ENCODE results near the gene GALNT18. TPM values are rescaled to one million over a fixed set of nuclear protein-coding genes. Genes with fewer than 3 reads are reported as not detected.

The GALNT18 gene
- total RNA-seq, 1 donor from 2014 or later, result 19.0 TPM

DNA sequence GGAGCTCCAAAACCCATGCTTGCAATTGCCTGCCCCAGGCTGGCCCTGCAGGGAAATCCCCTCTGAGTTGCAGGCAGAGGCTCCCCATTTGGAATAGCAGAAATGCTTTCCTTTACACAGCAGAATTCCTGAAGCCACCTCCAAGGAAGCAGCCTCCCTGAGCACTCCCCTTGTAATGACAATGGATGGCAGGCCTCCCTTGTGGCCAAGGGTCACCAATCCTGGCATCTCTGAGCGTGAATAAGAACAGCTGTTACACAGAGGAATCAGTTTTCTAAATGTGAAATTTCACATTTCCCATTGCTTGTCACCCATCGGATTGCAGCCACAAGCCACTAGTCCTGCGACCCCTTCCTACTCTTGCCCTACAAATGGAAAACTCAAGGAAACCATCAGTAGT, 107.6 kb downstream of the GALNT18 start:
- intact Hi-C loops (cut with DNase I), result no loop called here
- ATAC-seq, result no peak

DNA sequence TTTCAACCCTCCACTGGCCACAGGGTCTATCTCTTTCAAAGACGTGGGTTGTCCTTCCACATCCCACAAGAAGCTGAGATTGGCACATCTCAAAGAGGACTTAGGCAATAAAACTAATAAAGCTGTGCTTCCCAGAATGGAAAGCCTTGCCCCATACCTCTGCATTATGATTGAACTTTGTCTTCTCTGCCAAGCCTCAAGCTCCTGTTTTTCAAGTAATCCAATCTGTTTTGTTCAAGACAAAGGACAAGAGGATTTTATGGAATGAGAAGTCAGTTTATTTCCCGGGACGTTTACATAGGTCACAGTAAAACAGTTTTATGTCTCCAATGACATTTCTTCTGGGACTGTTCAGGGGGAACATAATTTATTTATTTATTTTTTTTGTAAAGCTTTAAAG, 108.4 kb downstream of the GALNT18 start:
- DNase-seq (ENCODE audit: low spot score) (no peak), ATAC-seq (peak; percentile 31)
- intact Hi-C loops (cut with DNase I), result no loop called here

More for the DNA sequence above, 107.6 kb downstream of the GALNT18 start:
- no peak for DNase-seq (ENCODE audit: low spot score)

DNA sequence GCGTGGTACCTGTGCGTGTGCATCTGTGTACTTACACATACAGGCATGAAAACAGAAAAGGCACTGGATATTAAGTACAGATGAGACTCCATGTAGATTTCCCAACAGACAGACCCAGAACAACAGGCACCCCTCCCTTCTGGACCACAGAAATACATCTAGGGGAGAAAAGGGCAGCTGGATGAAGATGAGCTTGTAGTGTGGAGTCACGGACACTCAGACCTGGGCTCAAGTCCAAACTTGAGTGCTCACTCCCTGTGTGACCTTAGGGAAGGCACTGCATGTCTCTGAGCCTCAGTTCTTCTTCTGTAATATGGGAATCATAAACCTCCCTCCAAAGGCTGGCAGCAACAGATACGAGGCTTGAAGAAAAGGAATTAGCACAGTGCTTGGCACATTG, 108.9 kb downstream of the GALNT18 start:
- ATAC-seq (no peak), DNase-seq (ENCODE audit: low spot score) (no peak)
- intact Hi-C loops (cut with DNase I), result no loop called here

DNA sequence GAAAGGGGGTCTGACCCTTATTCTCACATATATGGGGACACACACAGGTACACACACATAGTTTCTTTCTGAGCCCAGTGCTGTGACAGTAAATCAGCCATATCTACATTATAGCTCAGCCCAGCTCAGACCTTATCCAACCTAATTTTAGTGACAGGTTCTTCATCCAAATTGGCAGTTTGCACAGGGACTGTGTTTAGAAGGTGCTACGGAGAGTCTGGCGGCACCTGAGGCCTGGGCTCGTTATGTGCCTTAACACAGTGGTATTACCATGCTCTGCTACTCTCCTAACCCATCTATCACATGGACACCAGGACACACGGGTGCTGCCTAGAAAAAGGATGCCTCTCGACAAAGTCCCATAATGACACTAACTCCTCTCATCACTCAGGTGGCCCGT, 109.3 kb downstream of the GALNT18 start:
- intact Hi-C loops (cut with DNase I), result no loop called here
- ATAC-seq (no peak), DNase-seq (ENCODE audit: low spot score) (no peak)

DNA sequence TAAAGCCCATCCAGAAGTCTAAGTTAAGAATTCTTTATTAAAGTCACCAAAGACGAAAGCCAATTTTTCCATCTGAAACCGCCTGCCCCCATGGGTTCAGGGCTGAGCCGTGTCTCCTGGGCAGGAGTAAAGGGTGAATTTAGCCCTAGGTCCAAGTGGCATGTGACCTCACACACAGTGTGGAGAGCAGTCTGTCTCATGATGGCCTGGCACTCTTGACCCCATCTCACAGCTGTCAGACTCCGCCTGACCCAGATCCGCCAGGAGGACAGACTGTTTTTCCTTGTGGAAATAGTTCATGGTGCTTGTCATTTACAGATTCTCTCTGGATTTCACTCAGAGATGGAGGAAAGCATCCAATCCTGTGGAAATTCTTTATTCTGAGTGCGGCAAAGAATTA, 109.7 kb downstream of the GALNT18 start:
- intact Hi-C loops (cut with DNase I), result no loop called here
- no peak for DNase-seq (ENCODE audit: low spot score)
- ATAC-seq, result no peak

DNA sequence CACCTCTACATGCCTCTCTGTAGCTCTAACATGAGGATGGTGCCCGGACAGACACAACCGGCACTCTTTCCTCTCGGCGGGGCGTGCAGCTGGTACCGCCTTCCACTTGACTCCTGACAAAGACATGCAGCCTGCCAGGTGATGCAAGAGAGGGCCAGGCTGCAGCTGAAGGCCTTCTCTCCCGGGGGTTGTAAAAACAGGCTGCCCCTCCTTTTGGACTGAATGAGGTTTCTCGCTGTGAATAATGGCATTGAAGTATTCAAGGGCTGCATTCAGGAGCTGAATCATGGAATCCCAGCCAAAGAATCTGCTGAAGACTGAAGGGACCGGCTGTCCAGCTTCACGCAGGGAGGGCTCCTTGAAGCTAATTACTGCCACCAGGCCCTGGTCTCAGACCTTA, 110.9 kb downstream of the GALNT18 start:
- ATAC-seq (peak; percentile 92), DNase-seq (ENCODE audit: low spot score) (no peak)
- intact Hi-C loops (cut with DNase I), result no loop called here

DNA sequence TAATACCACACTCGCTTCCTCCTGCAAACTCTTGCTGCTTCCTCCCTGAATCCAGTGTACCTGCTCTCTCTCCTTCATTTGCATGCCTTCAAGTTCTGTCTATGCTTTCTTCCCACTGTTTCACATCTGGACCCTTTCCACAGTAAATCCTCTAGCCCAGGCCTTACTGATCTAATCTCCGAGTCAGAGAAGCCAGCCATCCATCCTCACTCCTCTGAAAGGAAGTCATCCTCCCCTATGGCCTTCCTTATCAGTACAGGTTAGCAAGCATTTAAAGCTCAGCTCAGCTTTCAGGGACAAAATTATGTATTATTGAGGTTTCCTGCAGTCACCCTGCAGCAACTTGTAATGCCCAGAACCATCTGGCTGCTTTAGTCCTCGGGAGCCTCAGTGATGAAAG, 116.1 kb downstream of the GALNT18 start:
- ATAC-seq (no peak), DNase-seq (ENCODE audit: low spot score) (no peak)
- intact Hi-C loops (cut with DNase I), result no loop called here

DNA sequence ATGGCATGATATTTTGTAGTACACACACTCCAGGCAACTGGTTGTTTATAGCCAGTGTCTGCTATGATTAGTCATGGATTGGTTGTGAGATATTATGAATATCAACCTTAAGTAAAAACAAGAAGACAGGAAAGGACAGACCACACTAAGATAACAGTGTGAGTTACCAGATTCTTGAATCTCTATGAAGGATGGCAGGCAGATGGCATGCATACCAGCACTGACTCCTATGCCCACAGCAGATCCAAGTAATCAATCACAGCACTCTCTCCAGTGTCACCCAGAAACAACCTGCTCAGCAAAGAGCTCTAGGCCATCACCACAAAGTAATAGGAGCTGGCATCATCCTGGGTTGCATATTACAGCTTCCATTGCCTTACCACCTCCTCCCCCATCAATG, 116.6 kb downstream of the GALNT18 start:
- no peak for DNase-seq (ENCODE audit: low spot score)
- ATAC-seq, result no peak
- intact Hi-C loops (cut with DNase I), result no loop called here

DNA sequence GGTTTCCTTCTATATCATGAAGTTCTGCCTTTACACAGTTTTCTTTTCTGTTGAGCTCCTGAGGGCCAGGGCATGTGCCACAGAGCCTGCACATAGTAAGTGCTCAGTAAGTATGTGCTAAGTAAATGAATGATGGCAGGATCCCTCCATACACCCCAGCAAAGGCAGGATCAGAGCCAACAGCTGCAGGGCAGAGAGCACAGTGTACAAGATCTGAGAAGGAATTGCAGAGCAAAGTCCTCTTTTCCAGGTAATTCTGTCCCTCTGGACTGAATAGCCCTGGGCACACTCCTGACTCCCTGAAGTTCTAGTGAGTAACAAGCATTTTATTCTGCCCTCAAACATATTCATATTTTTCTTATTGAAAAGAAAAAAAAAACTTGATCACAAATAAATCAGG, 117.7 kb downstream of the GALNT18 start:
- ATAC-seq (no peak), DNase-seq (ENCODE audit: low spot score) (no peak)
- intact Hi-C loops (cut with DNase I), result no loop called here

DNA sequence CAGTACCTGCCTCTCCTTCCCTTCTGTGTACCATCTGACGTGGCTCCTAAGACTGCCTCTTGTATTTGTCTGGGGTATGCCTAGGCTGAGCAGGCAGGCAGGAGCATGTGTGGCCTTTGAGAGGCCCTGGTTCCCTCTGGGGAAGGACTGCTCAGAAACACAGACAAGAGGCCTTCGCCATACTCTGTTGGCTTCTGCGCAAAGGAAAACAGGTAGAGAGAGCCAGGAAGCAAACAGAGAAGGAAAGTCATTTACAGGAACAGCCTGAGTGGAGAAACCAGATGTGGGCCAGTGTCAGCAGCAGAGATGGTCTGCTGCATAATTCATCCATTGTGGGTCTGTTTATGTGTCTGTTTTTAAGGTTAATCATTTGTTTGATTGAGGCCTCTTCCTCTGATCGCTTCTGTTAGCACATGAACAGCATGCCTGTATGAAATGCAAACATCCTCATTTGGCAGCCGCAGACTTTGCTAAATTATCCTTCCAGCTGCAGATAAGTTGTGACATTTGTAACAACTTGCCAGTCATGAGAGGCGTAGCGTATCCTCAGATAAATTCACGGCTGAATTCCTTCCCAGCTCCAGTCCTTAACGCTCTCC, 119.4 kb downstream of the GALNT18 start:
- ATAC-seq, result peak; percentile 60
- intact Hi-C loops (cut with DNase I), result no loop called here
- no peak for DNase-seq (ENCODE audit: low spot score)

DNA sequence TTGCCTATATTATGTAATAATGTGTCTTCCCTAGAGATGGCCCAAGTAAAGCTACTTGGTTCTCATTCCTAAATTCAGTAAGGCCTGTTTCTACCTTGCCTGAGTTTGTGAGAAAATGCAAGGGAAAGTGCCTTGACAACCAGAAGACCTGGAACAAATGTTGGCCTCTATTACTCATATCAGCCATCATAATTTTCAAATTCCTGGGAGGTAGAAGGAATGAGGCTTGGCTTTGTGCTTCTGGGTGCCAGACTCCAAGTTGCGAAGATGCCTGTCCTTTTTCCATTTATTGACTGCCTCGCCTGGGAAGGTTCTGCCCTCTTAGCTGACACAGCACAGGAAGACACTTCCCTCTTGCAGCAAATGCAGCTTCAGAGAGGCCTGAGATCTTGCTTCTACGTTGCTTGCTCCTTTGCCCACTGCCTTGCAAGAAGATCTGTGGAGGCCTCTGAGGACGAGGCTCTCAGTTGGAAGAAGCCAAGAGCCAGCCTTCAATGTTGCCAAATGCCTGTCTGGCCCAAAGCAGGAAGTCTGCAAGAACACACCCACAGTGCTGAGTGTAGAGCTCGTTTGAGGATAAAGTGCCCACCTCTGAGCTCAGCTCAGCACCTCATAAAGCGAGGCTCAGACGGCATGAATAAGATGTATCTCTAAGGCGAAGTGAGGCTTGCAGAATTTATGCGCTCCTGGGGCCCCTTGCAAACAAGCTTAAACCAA, 120.1 kb downstream of the GALNT18 start:
- intact Hi-C loops (cut with DNase I), result no loop called here
- ATAC-seq (peak; percentile 43), DNase-seq (ENCODE audit: low spot score) (no peak)

DNA sequence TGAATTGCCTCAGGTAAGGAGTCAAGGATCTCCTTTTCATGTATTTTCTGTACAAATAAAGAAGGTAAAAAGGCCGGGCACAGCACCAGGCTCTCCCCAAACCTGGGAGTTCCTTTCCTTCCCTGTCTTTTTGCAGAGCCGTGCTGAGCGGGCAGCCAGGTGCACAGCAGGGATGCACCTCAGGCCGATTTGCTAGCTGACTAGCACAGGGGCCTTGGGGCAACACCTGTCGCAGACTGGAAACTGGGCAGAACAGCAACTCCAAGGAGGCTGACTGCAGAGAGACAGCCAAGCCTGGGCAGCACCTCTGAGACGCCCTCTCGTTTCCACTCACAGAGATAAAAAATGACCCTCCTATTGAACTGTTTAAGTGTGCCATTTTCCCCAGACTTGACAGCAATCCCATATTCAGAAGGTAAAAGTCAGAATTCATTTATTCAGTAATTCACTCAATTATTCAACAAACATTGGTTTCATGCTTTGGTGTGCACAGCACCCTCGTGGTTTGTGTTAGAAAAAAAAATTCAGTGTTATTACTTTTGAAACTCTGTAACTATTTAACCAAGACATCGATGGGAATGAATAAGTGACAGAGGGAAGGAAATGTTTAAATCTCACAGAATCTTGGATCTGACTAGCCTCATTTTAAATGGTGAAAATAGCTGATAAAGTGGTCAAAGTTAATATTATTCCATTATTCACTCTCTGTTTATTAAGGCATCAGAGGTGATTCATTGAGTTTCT, 120.9 kb downstream of the GALNT18 start:
- ATAC-seq (no peak), DNase-seq (ENCODE audit: low spot score) (no peak)

DNA sequence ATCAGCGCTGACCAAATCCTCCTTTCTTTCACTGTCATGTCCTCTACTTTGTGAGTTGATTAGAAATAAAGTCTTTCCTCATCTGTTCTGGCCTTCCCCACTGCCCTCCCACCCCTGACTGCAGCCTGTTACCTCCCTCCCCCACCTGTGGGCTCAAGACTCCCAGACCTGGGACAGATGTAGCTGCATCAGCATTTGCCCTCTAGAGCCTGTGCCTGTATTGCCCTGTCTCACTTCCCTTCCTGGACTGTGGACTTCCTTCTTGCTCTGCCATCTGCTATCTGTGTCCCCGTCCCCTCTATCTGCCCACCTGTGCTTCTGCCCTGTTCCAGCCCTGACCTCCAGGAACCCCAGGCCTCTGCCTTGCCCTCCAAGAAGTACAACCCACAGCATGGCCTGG, 122.5 kb downstream of the GALNT18 start:
- intact Hi-C loops (cut with DNase I), result no loop called here
- ATAC-seq (no peak), DNase-seq (ENCODE audit: low spot score) (no peak)

More for the DNA sequence above, 120.9 kb downstream of the GALNT18 start:
- intact Hi-C loops (cut with DNase I), result no loop called here

DNA sequence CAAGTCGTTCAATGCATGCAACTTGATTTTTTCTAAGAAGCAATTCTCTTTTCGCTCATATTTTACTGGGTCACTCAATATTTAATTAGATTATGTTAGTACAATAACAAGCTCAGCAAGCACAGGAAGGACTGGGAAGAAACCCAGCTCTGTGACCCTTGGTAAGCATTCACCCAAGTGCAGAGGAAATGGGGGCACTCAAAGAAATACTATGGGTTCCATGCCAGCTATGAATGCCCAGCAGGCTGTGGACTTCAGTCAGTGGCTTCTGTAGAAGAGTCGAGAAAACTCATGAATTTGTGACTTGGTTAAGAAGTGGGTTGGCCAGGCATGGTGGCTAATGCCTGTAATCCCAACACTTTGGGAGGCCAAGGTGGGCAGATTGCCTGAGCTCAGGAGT, 123.6 kb downstream of the GALNT18 start:
- intact Hi-C loops (cut with DNase I), result no loop called here
- no peak for ATAC-seq
- DNase-seq (ENCODE audit: low spot score), result no peak

DNA sequence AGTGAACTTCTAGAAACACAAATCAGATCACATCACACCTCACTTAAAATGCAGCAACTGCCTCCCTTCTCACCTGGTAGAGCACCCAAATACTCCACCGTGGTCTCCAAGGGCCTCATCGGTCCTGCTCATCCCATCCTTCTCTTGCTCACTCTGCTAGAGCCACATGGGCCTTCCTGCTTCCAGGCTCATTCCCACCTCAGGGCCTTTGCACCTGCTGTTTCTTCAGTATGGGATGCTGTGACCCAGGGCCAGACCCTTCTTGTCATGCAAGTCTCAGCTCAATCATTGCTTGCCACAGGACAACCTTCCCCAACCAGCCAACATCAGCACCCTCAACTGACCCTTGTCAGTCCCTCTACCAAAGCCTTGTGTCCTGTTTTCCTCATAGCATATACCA, 124.9 kb downstream of the GALNT18 start:
- intact Hi-C loops (cut with DNase I), result no loop called here
- ATAC-seq (no peak), DNase-seq (ENCODE audit: low spot score) (no peak)

DNA sequence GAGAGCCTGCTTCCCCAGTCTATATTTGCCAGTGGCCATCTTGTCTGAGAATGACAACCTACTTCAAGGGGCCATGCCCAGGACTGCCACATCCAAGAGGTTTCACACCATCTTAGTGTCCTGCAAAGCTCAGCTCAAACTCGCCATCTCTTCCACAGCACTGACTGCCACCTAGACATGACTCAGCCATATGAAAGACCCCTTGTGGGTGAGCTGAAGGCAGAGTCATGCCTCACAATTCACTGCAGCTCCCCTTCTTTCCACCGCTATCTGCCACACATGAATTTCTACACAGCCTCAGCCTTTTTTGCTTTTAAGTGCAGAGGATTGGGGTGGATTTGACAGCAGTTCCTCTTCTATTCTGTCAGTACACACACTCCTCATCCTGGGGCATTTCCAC, 127.5 kb downstream of the GALNT18 start:
- ATAC-seq (no peak), DNase-seq (ENCODE audit: low spot score) (no peak)
- intact Hi-C loops (cut with DNase I), result no loop called here

DNA sequence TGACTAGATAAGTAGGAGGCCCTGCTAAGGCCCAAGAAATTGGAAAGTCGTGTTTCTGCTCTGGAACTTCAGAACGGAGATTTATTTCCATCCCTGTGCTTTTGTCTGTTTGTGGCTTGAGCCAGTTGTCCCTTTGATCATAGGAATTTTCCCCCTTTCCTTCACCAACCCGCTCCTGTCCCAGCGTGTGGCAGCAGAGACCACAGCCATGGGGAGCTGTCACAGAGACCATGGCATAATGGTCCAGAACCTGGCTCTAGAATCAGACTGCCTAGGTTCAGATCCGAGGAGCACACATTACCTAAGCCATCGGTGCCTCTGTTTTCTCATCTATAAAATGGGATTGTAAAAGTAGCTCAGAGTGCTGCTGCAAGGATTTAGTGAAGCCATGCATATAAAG, 128.1 kb downstream of the GALNT18 start:
- DNase-seq (ENCODE audit: low spot score), result no peak
- ATAC-seq, result no peak
- intact Hi-C loops (cut with DNase I), result no loop called here

DNA sequence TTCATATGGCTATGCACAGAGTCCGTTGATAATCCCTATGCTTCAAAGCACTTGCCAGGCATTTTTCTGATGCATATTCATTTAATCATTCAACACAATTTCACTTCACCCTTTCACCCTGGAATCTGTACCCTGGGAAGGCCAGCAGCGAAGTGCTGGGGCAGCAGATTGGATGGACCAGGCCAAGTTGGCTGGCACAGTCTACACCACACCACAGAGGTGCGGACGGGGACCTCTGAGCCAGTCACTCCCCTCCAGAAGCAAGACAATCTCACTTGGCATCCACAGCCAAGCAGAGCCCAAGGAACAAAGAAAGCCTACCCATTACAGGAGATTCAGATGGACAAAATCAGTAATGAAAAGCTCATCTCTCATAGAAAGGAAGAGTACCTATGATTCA, 130.2 kb downstream of the GALNT18 start:
- intact Hi-C loops (cut with DNase I), result no loop called here
- no peak for ATAC-seq
- DNase-seq (ENCODE audit: low spot score), result no peak

DNA sequence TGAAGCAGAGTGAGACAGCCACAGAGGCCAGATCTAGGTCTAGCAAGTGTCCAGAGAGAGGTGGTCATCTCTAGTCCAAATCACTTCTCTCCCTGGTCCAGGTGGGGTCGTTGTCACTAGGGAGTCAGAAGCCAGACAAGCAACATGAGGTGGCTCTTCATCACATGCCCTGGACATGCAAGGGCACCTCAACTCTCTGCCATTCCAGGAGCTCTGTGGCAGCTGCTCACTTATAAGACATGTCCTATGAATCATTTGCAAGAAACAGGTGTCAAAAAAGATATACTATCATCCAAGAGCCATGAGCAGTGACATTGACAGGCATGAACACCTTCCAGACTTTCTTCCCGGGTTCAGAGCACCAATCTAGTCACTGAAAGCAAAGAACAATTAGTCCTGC, 130.8 kb downstream of the GALNT18 start:
- ATAC-seq (no peak), DNase-seq (ENCODE audit: low spot score) (no peak)
- intact Hi-C loops (cut with DNase I), result no loop called here

DNA sequence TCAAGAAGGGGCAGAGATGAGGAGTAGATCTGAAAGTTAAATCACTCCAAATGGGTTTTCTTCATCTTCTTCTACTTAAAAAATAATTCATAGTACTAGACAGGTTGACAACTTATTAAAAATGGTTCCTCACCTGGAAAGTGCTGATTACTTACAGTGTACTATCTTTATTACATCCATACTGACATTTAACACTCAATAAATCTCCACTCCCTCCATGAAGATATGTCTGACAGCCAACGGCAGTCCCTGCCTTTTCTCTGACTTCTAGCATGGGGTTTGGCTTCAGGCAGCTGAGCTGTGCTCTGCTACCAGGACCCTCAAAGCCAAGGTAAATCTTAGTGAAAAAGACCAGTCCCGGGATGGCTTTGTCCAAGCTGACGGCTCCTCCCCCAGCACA, 135.4 kb downstream of the GALNT18 start:
- intact Hi-C loops (cut with DNase I), result no loop called here
- DNase-seq (ENCODE audit: low spot score) (no peak), ATAC-seq (no peak)
